HG03378 (cell line): ENCODE results near the gene ORAI3.

Experiments
- ATAC-seq: cut with Tn5 transposase; IDR thresholded peaks from one replicate; pipeline ENCODE4 v1.9.1; 2021; ENCODE audit warnings: mild to moderate bottlenecking, moderate library complexity; ENCODE audit not compliant: unreplicated experiment

Gene ORAI3

GRCh38 chr16:30966033-30966619 lies 17.3 kb downstream of the ORAI3 start:
- no peak for ATAC-seq

- ATAC-seq, result no peak
These were observed 18.9 kb downstream of the ORAI3 start for GRCh38 chr16:30967795-30968194.

GRCh38 chr16:30969246-30969842 lies 20.5 kb downstream of the ORAI3 start:
- no peak for ATAC-seq

GRCh38 chr16:30971298-30971697 lies 22.4 kb downstream of the ORAI3 start:
- ATAC-seq, result no peak

- ATAC-seq, result no peak
These were observed 24.0 kb downstream of the ORAI3 start for GRCh38 chr16:30972872-30973271.

- no peak for ATAC-seq
These were observed 25.5 kb downstream of the ORAI3 start for GRCh38 chr16:30974348-30974747.

GRCh38 chr16:30976486-30976885 lies 27.6 kb downstream of the ORAI3 start:
- no peak for ATAC-seq

GRCh38 chr16:30977502-30977901 lies 28.6 kb downstream of the ORAI3 start:
- no peak for ATAC-seq

- no peak for ATAC-seq
These were observed 30.5 kb downstream of the ORAI3 start for GRCh38 chr16:30979170-30980022.

GRCh38 chr16:30980023-30980371 lies 31.1 kb downstream of the ORAI3 start:
- ATAC-seq, result no peak

- ATAC-seq, result no peak
These were observed 31.6 kb downstream of the ORAI3 start for GRCh38 chr16:30980434-30980833.

- no peak for ATAC-seq
These were observed 32.1 kb downstream of the ORAI3 start for GRCh38 chr16:30980959-30981358.

GRCh38 chr16:30982548-30983288 lies 33.9 kb downstream of the ORAI3 start:
- ATAC-seq, result no peak

- no peak for ATAC-seq
These were observed 34.5 kb downstream of the ORAI3 start for GRCh38 chr16:30983289-30983889.

GRCh38 chr16:30983898-30984610 lies 35.2 kb downstream of the ORAI3 start:
- no peak for ATAC-seq

- ATAC-seq, result no peak
These were observed 36.0 kb downstream of the ORAI3 start, which contains the start of gene HSD3B7 for GRCh38 chr16:30984669-30985400. HSD3B7 (plus strand) TSS chr16:30985207; CDS start chr16:30985659, 452 bp downstream.

- ATAC-seq, result no peak
These were observed 36.7 kb downstream of the ORAI3 start for GRCh38 chr16:30985401-30986128.

- no peak for ATAC-seq
These were observed 37.5 kb downstream of the ORAI3 start for GRCh38 chr16:30986129-30986991.
